ENCODE results near the gene OMP. TPM values are rescaled to one million over a fixed set of nuclear protein-coding genes. Genes with fewer than 3 reads are reported as not detected.
"Not testable (repeated sequence)": the region's sequence is repeated elsewhere in the genome, so short reads cannot be mapped to it uniquely, and the experiment has no call there.

The OMP gene
- total and polyA plus RNA-seq, 9 donors = 0.55 to 1.8 (median 1.6) TPM; not detected in 4

- WGBS, 3 donors = 90 to 94% (median 92%) methylated on average over 5 of the region's 5 CpGs
- H3K4me3 ChIP-seq = no peak overlapping the region
- TF ChIP-seq EP300 (IDR thresholded peaks at IDR 0.05) (no peak), CTCF (IDR thresholded peaks at IDR 0.05) (no peak), POLR2A (IDR thresholded peaks at IDR 0.05) (no peak)
- no peaks in the 10 kb centered on the region for H3K36me3 ChIP-seq
- intact Hi-C loops (cut with DNase I) = no loop called here
- H3K27me3 ChIP-seq = no peaks in the 10 kb centered on the region
- no peak for DNase-seq
- no peaks in the 10 kb centered on the region for H3K9me3 ChIP-seq
- H3K4me1 ChIP-seq (ENCODE audit: insufficient read depth) = no peaks in the 10 kb centered on the region
- H3K27ac ChIP-seq = no peak overlapping the region
Observed at GRCh38 chr11:77059806-77060205, 42.8 kb upstream of the OMP start.

- Histone ChIP-seq H3K4me1 (ENCODE audit: insufficient read depth) (no peaks in the 10 kb centered on the region), H3K27ac (no peak overlapping the region), H3K9me3 (no peaks in the 10 kb centered on the region), H3K27me3 (no peaks in the 10 kb centered on the region), H3K4me3 (no peak overlapping the region), H3K36me3 (no peaks in the 10 kb centered on the region)
- 75 to 80% (median 76%) methylated on average over 4 of the region's 4 CpGs for WGBS, 3 donors
- DNase-seq = no peak
- intact Hi-C loops (cut with DNase I) = no loop called here
- TF ChIP-seq CTCF (IDR thresholded peaks at IDR 0.05) (no peak), POLR2A (IDR thresholded peaks at IDR 0.05) (no peak), EP300 (IDR thresholded peaks at IDR 0.05) (no peak)
Observed at GRCh38 chr11:77060234-77060633, 42.4 kb upstream of the OMP start.

- H3K27ac ChIP-seq; H3K9me3 ChIP-seq; H3K4me3 ChIP-seq; H3K4me1 ChIP-seq (ENCODE audit: insufficient read depth); DNase-seq; H3K27me3 ChIP-seq; H3K36me3 ChIP-seq; intact Hi-C loops (cut with DNase I): not testable (repeated sequence)
- WGBS, 3 donors = 83 to 93% (median 92%) methylated on average over 4 of the region's 4 CpGs
Observed at GRCh38 chr11:77061258-77061657, 41.4 kb upstream of the OMP start.

GRCh38 chr11:77062924-77063323, 39.7 kb upstream of the OMP start:
- Histone ChIP-seq H3K27me3 (no peaks in the 10 kb centered on the region), H3K4me1 (ENCODE audit: insufficient read depth) (no peaks in the 10 kb centered on the region), H3K4me3 (no peak overlapping the region), H3K9me3 (no peaks in the 10 kb centered on the region), H3K36me3 (no peaks in the 10 kb centered on the region), H3K27ac (no peak overlapping the region)
- TF ChIP-seq POLR2A (IDR thresholded peaks at IDR 0.05) (no peak), EP300 (IDR thresholded peaks at IDR 0.05) (no peak), CTCF (IDR thresholded peaks at IDR 0.05) (no peak)
- intact Hi-C loops (cut with DNase I) = no loop called here
- no peak for DNase-seq

- intact Hi-C loops (cut with DNase I) = no loop called here
- no peak overlapping the region for H3K27ac ChIP-seq
- H3K9me3 ChIP-seq = no peaks in the 10 kb centered on the region
- no peak overlapping the region for H3K4me3 ChIP-seq
- no peaks in the 10 kb centered on the region for H3K27me3 ChIP-seq
- H3K4me1 ChIP-seq (ENCODE audit: insufficient read depth) = peaks cover 2% of the 10 kb centered on the region
- H3K36me3 ChIP-seq = no peaks in the 10 kb centered on the region
- no peak for DNase-seq
- TF ChIP-seq CTCF (IDR thresholded peaks at IDR 0.05) (no peak), EP300 (IDR thresholded peaks at IDR 0.05) (no peak), POLR2A (IDR thresholded peaks at IDR 0.05) (no peak)
- WGBS, 3 donors = 94 to 96% (median 95%) methylated on average over 1 of the region's 1 CpG
Observed at GRCh38 chr11:77063407-77063806, 39.2 kb upstream of the OMP start.
